Stimulated activated naive CD4-positive, alpha-beta T cell treated with Interleukin-2 at 50 U/mL for 16 hours (primary cell): ENCODE measurements around the gene SCYGR2.

Source experiments
- DNase-seq: peaks from one replicate; lab custom pipeline; 2025; lab: John Stamatoyannopoulos, UW

The SCYGR2 gene

DNA sequence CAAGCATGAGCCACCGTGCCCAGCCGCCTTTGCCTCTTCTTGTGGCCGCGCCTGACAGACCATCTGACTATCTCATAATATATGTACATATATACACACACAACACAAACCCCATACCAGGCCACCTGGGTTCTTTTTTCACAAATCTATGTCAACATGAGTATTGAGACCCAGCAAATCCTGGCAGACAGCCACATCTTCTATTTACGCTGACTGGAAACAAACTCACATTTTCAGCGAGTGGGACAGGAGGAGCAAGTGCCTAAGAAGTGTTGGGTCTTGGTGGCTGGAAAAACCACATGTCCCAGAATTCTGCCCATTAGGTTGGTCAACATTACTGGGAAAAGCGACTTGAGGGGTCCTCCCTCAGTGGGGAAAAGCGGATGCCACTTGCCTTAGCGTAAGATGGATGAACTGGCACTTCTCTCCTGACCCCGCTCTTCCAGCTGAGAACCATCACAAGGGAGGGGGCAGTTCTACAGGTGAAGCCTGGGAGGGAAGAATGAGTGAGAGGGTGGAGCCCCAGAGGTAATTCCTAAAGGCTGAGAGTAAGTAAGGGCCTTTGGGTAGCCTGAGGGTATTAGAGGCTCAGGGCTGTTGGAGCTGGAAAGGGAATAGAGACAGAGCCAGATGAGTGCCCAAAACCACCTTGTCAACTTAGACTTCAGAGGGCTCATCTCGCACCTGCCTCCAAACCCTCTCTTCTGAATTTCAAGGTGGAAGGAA is 14.0 kb downstream of the SCYGR2 start:
- no peak for DNase-seq

GRCh38 chr2:227613272-227613660 is 14.6 kb downstream of the SCYGR2 start:
- no peak for DNase-seq

DNA sequence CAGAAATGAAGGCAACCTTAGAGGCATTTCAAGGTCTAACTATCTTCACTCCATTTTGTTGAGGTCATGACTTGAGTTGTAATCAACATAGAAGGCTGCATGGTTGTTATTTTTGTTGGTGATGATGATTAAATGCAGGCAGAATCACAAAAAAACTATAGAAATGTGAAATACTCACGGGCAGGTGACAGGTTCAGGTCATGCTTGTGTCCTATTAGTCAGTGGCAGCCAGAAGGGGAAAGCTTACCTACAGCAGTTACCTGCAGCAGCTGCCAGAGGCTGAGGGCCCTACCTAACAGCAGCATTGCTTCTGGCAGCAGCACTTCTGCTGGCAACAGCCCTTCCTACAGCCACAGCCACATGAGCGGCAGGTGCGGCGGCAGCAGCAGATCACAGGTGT is 15.6 kb downstream of the SCYGR2 start:
- no peak for DNase-seq

DNA sequence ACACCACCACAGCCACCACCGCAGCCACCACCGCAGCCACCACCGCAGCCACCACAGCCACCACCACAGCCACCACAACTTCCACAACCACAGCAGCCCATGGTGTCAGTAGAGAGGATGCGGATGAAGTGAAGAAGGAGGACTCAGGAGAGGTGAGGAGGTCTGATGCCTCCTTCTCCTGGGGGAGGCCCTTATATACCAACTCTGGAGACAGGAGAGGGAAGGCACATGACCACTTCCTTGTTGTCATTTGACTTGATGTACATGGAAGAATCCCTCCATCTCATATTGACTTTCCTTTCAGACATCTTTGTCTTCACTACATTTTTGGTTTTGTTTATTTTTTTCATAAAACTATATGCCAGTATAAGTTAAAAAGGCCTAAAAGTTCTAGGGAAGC is 16.0 kb downstream of the SCYGR2 start, which contains the start of gene SCYGR3:
Gene SCYGR3 (minus strand): TSS at position 101 of the 400 bp plus-strand sequence. CDS start 0 bp downstream, at position 101.
- no peak for DNase-seq

GRCh38 chr2:227615181-227615580 is 16.5 kb downstream of the SCYGR2 start:
- no peak for DNase-seq

- DNase-seq, result no peak
These were observed 17.2 kb downstream of the SCYGR2 start for GRCh38 chr2:227615906-227616305.

DNA sequence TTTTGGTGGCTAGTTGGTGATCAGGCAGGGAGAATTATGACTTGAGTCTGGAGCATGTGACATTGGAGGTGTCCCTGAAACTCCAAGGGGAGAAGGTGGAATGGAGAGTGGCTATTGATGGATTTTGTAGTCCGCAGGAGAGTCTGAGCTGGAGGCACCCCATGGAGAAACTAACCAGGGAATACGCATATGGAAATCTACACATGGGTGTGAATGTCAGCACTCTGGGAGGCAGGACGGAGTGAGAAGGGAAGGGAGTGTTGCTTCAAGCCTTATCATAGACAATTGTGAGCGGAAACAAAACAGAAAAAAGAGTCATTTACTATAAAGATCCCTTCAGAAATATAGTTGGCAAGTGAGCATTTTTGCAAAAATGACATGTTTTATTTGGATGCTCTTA is 17.9 kb downstream of the SCYGR2 start:
- no peak for DNase-seq

DNA sequence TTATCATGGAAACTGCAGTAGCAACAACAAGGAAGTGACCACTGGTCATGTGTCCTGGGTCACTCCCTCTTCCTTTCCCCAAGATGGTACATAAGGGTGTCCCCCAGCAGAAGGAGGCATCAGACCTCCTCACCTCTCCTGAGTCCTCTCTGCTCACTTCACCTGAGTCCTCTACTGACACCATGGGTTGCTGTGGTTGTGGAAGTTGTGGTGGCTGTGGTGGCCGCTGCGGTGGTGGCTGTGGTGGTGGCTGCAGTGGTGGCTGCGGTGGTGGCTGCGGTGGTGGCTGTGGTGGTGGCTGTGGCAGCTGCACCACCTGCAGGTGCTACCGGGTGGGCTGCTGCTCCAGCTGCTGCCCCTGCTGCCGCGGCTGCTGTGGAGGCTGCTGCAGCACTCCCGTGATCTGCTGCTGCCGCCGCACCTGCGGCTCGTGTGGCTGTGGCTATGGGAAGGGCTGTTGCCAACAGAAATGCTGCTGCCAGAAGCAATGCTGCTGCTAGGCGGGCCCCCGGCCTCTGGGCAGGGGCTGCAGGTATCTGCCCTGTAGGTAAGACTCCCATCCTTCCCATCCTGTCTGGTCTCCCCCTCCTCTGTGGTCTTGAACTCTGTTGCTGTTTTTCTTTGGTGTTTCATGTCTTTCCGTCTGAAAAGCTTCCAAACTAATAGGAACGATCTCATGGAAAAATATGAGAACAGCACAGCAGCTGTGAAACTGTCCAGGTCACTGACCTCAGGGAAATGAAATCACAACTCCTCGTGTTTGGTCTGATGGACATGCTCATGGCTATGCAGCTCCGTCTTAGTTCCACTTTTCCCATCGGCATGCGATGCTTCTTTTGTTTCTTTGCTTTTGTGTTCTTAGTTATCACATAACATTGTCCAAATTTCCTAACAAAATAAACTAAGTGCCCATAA is 18.9 kb downstream of the SCYGR2 start, which contains the start of gene SCYGR4:
Gene SCYGR4 (plus strand): TSS at position 183 of the 915 bp plus-strand sequence. CDS start 0 bp downstream, at position 183.
- no peak for DNase-seq

- DNase-seq, result no peak
These were observed 24.5 kb downstream of the SCYGR2 start for GRCh38 chr2:227623226-227623625.

DNA sequence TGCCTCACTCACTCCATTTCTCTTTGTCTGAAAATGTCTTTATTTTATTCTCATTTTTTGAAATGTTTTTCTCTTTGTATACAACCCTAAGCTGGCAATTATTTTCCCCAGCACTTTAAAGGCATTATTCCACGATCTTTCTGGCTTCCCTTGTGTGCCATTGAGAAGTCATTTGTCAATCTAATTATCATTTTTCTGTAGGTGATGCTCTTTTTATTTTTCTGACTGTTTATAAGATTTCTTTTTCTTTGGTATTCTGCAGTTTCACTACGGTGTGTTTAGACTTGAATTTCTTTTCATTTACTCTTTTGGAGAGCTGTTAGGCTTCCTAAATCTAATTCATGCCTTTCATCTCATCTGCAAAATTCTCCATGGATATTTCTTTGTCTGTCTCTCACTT is 26.7 kb downstream of the SCYGR2 start:
- no peak for DNase-seq

GRCh38 chr2:227626580-227627151 is 28.0 kb downstream of the SCYGR2 start:
- no peak for DNase-seq

GRCh38 chr2:227627769-227628168 is 29.1 kb downstream of the SCYGR2 start:
- DNase-seq, result no peak

DNA sequence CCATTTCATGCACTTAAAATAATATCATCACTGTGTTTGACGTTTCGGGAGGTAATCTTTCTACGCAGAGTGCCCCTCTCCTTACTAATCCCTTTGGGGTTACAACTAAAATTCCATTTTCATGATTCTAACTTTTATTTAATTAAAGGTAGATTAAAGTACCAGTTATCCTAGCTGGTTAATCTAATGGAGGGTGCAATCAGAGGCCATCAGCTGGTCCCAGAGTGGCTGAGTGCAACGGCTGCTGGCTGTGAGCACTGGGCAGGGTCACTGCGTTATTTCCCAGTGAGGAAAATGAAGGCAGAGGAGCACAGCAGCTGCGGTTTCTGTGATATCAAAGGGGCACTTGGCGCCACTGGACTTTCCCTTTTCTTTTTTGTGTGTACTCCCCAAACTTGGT is 30.7 kb downstream of the SCYGR2 start:
- DNase-seq, result no peak

DNA sequence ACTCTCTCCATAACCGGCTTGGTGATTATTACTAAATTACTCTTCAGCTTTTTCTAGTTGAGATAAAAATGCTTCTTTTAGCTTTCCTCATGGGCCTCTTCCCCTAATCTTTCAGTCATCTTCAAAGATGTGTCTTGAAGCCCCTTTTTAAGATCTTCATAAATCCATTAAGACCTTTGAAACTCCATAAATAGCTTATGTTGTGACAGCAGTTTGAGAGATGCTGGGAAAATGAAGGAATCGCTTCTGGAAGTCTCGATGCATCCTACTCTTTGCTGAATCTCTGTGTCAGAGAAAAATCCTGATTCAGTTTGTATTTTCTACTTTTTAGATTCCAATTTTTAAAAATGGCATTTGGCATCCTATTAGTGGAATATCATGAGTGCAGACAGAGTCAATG is 31.6 kb downstream of the SCYGR2 start:
- DNase-seq, result no peak

DNA sequence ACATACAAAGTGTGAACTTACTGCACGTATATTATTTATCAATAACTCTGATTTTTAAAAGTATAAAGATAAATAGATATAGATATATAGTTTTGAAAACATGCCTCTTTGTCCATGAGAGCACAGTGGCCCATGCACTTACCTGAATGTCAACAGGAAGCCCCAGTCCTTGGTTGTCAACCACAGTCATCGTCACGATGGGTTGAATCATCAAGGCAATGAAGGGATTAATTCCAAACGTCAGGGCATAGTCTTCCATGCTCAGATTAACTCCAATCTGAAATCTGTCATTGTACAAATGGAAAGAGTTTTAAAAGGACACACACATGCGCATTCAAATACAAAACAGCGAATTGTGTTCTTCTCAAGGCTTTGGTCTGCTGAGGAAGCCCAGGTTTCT is 34.1 kb downstream of the SCYGR2 start:
- no peak for DNase-seq

DNA sequence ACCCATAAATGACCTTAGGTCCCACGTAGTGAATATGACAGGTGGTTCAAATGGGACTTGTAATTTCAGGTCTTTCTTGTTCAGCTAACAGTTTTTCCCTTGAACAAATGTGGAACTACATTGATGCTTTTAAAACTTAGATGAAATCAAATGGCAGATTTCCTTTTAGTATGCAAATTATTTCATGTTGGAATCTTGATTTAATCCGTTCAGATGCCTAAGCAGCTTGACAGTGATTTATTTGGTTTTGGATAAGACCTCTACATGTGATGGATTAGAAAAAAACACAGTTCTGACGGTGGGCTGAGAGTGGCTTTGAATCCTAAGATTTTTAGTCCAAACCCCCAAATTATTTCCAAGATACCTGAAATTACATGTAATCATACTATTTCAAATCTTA is 35.5 kb downstream of the SCYGR2 start:
- no peak for DNase-seq

DNA sequence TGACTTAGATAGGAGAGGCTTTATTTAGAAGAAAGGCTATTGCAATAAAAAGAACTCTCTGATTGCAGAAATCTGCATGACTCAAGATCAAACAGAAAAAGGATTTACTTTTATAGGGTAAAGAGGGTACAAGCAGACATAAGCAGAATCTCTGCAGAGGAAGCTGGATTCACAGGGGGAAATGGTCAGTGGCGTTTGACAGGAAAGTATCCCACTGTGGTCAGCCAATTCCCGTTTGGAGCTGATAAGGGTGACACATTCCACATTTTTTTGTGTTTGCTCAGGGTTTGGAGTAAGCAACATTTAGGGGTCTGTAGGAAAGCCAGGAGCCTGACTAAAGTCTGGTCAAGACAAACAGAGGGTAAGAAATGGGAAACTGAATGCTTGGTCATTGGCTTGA is 44.0 kb downstream of the SCYGR2 start:
- no peak for DNase-seq

- DNase-seq, result no peak
These were observed 45.4 kb downstream of the SCYGR2 start for GRCh38 chr2:227643990-227644551.
